ENCODE data around the gene TRIM74. TPM values are rescaled to one million over a fixed set of nuclear protein-coding genes. Genes with fewer than 3 reads are reported as not detected.
A peak's percentile ranks its signal among the peaks of the same experiment; 100 is the strongest.
"Not testable (repeated sequence)": the region's sequence is repeated elsewhere in the genome, so short reads cannot be mapped to it uniquely, and the experiment has no call there.

TRIM74 gene
- 0.61 TPM for total RNA-seq
- long read RNA-seq, partial matches to known transcripts, result 0 of 3 reads
- long read RNA-seq, other reads (novel, unspliced or antisense), result 3 of 3 reads

DNA sequence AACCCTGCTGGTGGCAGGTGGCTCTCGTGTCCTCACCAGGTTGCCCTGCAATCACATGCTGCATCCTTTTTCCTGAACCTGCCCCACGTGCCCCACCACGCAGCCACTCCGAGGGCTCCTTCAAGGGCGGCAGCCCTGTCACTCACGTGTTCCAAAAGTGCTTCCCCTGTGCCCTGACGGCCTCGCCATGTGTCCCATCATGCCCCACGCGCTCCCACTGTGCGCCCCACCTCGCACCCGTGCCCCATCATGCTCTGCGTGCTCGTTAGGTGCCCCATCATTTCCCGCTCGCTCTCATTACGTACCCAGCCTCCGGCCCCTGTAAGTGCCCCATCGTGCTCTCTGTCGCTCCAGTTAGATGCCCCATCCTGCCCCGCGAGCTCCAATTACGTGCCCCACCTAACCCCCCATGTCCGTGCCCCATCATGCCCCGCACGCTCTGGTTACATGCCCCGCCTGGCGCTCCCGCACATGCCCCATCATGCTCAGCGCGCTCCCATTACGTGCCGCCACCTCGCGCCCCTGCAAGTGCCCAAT is at the start of gene TRIM74:
TRIM74 (minus strand) TSS at position 487 of the 537 bp plus-strand sequence. CDS start 3,309 bp downstream, outside the sequence.
- DNase-seq (ENCODE audit: low spot score), result peak; percentile 74

DNA sequence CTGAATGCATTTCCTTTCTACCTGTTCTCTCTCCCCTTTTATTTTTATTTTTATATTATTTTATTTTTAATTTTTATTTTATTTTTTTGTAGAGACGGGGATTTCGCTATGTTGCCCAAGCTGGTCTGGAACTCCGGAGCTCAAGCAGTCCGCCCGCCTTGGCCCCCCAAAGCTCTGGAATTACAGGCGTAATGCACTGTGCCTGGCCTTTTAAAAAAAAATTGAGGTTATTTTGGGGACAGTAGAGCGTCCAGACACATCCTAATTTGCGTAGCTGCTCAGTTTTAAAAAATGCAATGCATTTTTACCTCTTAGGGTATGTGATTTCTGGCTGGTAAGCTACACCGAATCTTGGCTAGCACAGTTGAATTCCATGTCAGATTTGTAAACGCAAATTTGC is 37.2 kb upstream of the TRIM74 start:
- peak; percentile 81 for DNase-seq (ENCODE audit: low spot score)

GRCh38 chr7:73005693-73006447 is 36.6 kb upstream of the TRIM74 start:
- peak; percentile 94 for DNase-seq (ENCODE audit: low spot score)

- peak; percentile 93 for DNase-seq (ENCODE audit: low spot score)
Observed at GRCh38 chr7:73005356-73005692, 36.1 kb upstream of the TRIM74 start.

DNA sequence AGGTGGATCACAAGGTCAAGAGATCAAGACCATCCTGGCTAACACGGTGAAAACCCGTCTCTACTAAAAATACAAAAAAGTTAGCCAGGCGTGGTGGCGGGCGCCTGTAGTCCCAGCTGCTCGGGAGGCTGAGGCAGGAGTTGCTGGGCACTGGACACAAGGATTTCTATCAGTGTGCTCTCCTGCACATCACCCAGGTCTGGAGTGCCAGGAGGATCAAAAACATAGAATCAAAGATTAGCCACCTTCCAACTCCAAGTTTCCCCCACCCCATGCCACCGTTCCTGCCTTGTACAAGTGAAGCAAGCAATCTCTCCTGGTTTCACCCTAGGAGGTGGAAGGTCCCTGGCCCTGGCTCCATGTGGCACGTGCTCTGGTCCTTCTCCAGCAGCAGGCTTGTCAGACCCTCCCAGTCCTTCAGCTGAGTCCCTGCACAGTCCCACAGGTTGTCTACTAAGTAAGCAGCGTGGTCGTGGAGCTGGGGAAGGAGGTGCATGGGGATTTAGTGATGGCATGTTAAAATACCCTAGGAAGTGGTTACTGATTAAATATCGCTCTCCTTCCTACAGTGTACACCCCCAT is 28.7 kb upstream of the TRIM74 start:
- DNase-seq (ENCODE audit: low spot score), result not testable (repeated sequence)

DNA sequence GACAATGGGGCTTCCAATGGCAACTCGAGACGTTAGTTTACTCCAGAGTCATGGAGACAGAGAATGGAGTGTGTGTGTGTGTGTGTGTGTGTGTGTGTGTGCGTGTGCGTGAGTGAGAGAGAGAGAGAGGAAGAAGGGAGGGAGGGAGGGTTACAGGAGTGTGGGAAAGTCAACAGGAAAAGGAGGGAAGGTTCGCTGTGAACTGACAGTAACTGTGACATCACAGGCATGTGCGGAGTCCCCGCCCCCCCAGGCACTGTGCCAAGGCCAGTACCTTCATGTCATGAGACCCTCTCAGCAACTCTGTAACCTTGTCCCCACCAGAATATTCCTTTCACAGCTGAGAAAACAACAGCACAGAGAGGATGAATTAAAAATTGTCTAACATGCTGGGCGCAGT is 28.2 kb upstream of the TRIM74 start:
- not testable (repeated sequence) for DNase-seq (ENCODE audit: low spot score)

DNA sequence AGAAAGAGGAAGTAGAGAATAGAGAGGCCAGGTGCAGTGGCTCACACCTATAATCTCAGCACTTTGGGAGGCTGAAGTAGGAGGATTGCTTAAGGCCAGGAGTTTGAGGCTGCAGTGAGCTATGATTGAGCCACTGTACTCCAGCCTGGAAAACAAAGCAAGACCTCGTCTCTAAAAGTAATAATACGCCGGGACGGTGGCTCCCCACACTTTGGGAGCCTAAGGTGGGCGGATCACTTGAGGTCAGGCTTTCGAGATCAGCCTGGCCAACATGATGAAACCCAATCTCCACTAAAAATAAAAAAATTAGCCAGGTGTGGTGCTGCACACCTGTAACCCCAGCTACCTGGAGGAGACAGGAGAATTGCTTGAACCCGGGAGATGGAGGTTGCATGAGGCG is 26.2 kb upstream of the TRIM74 start:
- peak; percentile 81 for DNase-seq (ENCODE audit: low spot score)

- peak; percentile 79 for DNase-seq (ENCODE audit: low spot score)
Observed at GRCh38 chr7:72990146-72990913, 21.1 kb upstream of the TRIM74 start.

DNA sequence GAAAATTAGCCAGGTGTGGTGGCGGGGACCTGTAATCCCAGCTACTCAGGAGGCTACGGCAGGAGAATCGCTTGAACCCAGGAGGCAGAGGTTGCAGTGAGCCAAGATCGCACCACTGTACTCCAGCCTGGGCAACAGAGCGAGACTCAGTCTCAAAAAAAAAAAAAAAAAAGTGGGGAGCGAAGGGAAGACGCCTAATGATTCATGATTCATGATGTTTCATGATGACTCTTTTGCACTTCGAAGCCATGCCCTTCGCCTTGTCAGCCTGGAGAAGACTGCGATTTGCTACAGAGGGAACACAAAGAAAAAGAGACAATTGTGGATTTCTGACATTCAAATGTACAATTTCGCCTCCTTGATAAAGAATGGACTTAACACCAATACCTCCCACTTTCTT is 12.8 kb upstream of the TRIM74 start:
- DNase-seq (ENCODE audit: low spot score), result not testable (repeated sequence)

DNA sequence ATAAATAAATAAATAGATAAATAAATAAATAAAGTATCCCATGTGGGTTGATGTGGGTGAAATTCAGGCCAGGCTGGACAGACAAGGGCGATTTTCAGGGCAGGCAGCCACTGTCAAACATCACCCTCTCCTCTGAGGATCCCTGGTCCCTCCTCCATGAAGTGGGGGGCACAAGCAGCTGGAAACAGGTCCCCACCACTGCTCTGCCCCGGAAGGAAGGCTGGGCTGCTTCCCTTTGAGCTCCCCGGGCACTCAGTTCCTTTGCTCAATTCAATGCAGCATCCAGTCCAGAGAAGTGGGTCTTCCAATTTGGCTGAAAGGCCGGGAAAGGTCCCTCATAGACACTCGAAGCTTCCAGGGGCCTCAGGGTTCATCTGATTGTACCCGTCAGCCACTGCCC is 11.1 kb upstream of the TRIM74 start:
- not testable (repeated sequence) for DNase-seq (ENCODE audit: low spot score)

GRCh38 chr7:72976434-72976833 is 7.2 kb upstream of the TRIM74 start:
- DNase-seq (ENCODE audit: low spot score), result not testable (repeated sequence)

- DNase-seq (ENCODE audit: low spot score), result peak; percentile 84
Observed at GRCh38 chr7:72975656-72976286, 6.5 kb upstream of the TRIM74 start.

- DNase-seq (ENCODE audit: low spot score), result not testable (repeated sequence)
Observed at GRCh38 chr7:72974781-72975180, 5.5 kb upstream of the TRIM74 start.

DNA sequence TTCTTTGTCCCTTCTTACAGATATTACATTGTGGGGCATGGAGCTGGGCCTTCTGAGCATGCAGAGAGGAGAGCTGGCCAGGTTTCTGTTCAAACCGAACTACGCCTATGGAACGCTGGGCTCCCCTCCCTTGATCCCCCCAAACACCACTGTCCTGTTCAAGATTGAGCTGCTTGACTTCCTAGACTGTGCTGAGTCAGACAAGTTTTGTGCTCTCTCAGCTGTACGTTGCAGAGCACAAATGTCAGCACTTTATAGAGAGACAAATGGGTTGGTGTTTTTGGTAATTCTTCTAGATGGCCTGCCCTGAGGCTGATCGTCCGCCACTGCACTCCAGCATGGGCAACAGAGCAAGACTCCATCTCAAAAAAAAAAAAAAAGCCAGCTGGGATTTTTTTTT is 2.2 kb upstream of the TRIM74 start:
- DNase-seq (ENCODE audit: low spot score), result not testable (repeated sequence)

DNA sequence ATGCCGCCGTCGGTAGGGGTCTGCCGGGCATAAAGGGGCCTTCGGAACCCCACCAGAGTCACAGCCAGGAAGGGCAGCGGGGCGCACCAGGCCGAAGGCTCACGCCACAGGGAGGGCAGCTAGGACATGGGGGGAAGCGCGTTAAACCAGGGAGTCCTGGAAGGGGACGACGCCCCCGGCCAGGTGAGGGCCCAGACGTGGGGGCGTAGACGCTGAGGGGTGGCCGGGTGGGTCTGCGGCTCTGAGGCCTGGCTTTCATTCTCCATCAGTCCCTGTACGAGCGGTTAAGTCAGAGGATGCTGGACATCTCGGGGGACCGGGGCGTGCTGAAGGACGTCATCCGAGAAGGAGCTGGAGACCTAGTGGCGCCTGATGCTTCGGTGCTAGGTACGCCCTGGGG is 422 bp upstream of the TRIM74 start:
- not testable (repeated sequence) for DNase-seq (ENCODE audit: low spot score)

GRCh38 chr7:72966892-72967291 is 2.4 kb downstream of the TRIM74 start:
- DNase-seq (ENCODE audit: low spot score), result peak; percentile 60

GRCh38 chr7:72965186-72965975 is 3.9 kb downstream of the TRIM74 start:
- not testable (repeated sequence) for DNase-seq (ENCODE audit: low spot score)

- not testable (repeated sequence) for DNase-seq (ENCODE audit: low spot score)
Observed at GRCh38 chr7:72963056-72963455, 6.2 kb downstream of the TRIM74 start.

DNA sequence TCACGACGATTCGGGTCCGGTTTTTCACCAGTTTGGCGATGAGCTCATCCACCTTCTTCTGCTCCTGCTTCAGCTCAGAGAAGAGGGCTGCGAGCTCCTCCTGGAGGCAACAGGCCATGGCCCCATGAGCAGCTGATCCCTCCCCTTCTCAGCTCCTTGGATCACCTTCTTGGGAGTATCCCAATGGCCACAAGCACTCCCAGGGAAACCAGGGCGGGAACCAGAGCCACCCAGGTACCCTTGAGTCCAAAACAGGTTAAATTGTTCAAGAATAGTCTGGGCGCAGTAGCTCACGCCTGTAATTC is 8.0 kb downstream of the TRIM74 start:
- not testable (repeated sequence) for DNase-seq (ENCODE audit: low spot score)

DNA sequence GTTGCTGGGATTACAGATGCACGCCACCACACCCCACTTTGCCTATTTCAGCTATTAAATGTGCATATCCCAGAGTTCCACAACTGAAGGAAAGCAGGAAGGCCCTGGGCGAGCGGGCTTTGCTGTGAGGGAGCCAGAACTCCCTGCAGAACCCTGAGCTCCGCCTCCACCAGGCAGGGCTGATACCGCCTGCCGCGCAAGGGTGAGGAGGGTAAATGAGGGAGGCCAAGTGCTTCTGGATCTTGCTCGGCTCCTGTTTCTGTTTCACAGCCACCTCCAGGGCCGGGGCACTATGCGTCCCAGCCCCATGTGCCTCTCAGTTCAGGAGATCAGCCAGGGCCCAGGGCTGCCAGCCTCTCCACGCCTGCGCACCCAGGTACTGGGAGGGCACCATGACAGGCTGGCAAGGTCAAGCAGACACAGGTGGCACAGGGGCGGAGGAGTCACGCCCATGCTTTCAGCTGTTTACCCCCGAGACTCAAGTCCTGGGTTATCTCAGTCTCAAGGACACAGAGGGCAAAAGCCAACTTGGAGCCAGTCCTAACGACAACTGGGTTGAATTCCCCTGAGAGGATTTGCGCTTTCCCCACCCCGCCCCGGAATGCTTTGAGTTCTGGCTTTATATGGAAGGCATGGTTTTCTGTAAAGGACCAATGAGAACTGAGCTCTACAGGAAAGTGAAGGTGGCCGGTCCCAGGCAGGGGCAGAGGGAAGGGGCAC is 8.5 kb downstream of the TRIM74 start:
- DNase-seq (ENCODE audit: low spot score), result not testable (repeated sequence)
